GM18858 (cell line): ENCODE results near the gene CCDC149.

Experiments
- ATAC-seq: cut with Tn5 transposase; IDR thresholded peaks from one replicate; pipeline ENCODE4 v1.9.1; 2021; ENCODE audit not compliant: unreplicated experiment

The CCDC149 gene

DNA sequence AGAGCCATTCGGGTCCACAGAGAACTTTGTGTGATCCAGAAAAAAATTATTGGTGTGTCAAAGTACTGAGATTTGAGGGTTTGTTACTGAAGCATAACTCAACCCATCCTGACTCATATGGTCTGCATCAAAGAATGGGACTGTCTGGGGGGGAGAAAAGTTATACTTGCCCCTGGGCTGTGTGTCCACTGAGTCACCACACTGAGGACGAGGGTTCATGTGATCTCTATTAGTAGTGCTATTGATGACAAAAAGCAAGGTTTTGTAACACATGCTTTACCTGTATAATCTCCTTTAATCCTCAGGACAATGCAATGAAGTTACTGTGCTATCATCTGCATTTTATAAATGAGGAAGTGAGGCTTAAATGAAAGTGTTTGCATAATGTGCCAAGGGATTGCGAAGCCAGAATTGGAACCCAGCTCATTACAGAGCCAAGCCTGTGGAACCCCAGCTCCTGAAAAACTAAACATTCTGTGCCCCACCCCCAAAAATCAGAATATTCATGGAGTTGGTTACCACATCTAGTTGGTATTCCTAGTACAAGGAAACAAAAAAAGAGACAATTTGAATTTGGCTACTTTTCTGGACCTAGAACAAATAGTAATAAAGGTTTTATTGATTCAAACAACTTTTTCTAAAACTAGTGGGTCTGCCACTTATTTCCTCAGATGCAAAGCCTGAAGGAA lies 31.2 kb downstream of the CCDC149 start:
- ATAC-seq = no peak

- no peak for ATAC-seq
These were observed 32.7 kb downstream of the CCDC149 start for GRCh38 chr4:24880186-24880585.

GRCh38 chr4:24878636-24879016 lies 34.2 kb downstream of the CCDC149 start:
- no peak for ATAC-seq

DNA sequence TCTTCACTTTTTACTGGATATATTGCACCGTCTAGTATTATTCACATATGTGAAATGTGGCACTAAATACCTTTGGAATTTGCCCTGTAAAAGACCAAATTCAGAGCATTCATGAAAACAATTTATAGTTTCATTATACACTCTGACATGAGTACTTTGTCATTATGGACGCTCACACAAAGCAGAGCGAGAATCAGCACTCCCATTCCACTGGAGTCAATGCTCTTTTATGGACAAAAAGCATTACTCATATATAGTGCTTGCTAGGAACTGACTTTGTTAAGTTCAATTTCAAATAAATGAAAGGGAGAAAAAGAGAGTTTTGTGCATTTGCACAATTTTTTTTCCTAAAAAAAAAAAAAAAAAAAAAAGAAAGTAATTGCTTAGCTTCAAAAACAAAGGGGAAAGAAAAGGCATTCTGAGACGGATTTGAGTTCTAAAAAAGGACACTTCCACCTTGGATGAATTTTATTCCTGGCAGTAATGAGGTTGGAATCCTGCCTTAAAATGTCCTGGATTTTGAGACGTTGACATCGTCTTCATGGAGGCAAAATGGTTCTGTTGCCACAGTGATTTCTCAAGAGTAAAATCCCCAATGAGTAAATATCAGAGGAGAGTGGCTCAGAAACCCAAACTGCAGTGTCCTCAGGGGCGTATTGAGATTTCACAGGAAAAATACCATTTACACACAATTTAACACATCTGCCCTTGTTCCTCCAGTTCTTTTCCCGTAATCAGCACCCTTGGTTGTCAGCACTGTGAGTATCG lies 34.8 kb downstream of the CCDC149 start:
- ATAC-seq = no peak

- no peak for ATAC-seq
These were observed 36.4 kb downstream of the CCDC149 start for GRCh38 chr4:24876431-24876830.

DNA sequence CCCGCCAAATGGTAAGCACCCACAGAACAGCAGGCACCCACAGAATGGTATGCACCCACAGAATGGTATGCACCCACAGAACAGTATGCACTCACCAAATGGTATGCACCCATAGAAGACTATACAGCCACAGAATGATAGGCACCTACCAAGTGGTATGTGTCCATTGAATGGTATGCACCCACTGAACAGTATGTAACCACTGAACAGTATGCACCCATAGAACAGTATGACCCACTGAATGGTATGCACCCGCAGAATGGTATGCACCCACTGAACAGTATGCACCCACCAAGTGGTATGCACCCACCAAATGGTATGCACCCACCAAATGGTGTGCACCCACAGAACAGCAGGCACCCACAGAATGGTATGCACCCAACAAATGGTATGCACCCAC lies 40.1 kb downstream of the CCDC149 start:
- ATAC-seq = no peak

GRCh38 chr4:24871210-24871609 lies 41.6 kb downstream of the CCDC149 start:
- ATAC-seq = no peak

GRCh38 chr4:24867766-24868296 lies 45.0 kb downstream of the CCDC149 start:
- ATAC-seq = no peak

DNA sequence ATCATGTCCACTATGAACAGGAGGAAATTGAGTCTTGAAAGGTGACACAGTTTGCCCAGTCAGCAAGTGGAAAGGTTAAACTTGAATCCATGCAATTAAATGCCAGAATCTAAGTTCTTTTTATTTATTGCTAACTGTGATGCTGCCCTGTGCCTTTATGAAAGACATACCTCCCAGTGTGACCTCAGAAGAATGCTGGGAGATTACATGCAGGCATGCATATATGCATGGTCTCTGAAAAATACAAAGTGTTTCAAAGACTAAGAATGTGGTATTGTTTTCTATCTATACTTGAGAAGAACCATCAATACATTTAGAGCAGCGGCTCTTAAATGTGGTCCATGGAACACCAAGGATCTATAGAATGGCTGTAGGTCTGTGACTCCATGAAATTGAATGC lies 45.6 kb downstream of the CCDC149 start:
- no peak for ATAC-seq

- no peak for ATAC-seq
These were observed 47.4 kb downstream of the CCDC149 start for GRCh38 chr4:24865401-24865800.

DNA sequence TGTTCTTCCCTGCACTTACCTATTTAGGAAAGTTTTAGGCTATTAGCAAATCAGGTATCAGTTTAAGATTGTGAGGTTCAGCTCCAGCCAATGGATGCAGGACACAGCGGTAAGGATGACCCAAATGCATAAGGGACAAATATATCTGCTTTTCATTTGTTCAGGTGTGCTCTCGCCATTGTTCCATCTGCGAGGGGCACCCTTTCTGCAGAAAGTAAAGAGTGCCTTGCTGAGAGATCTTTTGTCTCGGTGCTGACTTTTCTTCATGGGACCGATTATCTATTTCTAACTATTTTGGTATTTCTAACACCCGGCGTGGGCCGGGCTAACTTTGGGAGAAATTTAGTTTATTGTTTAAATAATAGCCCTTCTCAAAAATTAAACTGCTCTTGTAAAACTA lies 49.0 kb downstream of the CCDC149 start:
- no peak for ATAC-seq

- peak; percentile 44 for ATAC-seq
These were observed 50.6 kb downstream of the CCDC149 start for GRCh38 chr4:24862073-24862751.

DNA sequence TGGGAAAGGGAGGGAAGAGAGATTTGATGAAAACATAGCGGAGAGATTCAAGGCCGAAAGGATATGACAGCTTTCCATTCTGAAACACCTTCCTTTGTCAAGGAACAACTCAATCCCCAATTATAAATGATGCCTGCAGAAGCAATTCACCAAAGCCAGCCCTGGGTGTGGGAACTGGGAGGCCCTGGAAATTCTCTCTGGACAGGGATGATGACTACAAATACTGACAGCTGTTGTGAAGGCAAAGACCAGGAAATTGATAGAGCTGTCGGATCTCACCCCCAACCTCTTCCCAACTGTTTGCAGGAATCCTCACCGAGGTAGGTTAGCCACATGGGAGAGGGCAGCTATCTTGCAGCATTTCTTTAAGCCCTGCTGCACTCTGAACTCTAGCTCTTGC lies 54.3 kb downstream of the CCDC149 start:
- no peak for ATAC-seq

- no peak for ATAC-seq
These were observed 54.8 kb downstream of the CCDC149 start for GRCh38 chr4:24858026-24858425.

DNA sequence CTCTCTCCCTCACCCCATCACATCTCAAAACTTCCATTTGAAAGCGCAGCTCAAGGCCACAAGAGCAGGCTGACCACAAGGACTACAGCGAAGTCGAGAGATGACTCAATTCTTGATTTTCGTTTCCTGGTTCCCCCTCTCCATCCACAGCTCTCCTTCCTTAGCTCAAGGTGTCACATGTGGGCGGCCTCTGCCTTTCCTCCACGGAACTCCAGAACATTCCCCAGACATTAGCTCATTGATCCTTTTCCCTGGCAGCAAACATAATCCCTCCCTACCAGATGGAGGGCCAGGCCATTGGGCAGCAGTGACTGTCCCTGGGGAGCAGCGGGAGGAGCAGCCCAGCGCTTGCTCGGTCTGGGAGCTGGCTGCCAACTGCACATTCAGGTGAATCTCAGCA lies 56.3 kb downstream of the CCDC149 start:
- peak; percentile 93 for ATAC-seq

DNA sequence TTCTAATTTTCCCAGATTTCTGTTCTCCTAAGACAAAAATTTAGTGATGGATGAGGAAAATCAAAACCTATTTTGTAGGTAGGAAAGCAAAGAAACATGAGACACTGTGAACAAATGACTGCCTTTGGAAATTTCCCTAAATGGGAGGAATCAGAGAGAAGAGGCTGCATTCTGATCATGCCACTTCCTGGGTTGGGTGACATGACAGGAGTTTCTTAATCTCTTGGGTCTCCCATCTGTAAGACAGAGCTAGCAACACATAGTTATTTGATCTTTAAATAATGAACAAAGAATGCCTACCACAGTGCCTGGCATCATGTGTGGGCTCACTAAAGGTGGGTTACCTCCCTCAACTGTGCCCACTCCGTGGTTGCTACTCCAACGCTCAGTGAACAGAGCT lies 57.1 kb downstream of the CCDC149 start:
- no peak for ATAC-seq

DNA sequence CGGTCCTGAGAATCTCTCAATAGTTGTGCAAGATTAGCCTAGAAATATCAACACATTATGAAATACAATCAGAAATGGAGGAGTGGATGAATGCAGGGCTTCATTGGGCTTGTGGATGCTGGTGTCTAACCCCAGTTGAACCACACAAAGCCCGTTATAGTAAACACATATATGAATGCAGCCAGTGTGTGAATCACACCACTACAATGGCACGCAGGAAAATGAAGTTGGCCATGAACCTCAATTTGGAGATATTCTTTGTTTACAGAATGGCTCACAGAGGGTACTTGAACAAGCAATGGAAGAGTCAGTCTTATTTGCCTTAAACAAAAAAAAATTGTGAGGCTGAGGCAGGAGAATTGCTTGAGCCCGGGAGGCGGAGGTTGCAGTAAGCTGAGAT lies 59.7 kb downstream of the CCDC149 start:
- ATAC-seq = no peak

GRCh38 chr4:24850674-24851073 lies 62.2 kb downstream of the CCDC149 start:
- ATAC-seq = no peak

DNA sequence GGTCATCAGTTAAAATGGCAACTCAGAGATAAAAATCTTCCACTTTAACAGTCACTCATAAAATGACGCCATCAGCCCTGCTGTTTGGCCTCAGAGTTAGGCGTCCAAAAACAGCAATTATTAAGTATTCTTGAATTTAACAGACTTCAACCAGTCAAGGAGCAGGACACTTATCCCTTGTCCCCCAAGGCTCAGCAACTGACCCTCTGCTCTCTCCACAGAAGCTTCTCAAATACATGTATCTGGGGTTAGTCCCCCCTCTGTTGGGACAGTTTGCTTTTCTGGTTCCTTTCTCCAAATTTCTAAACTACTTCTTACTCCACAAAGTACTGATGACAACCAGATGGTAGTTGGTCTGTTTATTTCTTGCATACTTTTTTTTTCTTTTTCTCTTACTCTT lies 63.1 kb downstream of the CCDC149 start:
- ATAC-seq = no peak

- ATAC-seq = no peak
These were observed 63.5 kb downstream of the CCDC149 start for GRCh38 chr4:24849351-24849750.

GRCh38 chr4:24846716-24847115 lies 66.1 kb downstream of the CCDC149 start:
- no peak for ATAC-seq

- no peak for ATAC-seq
These were observed 66.9 kb downstream of the CCDC149 start for GRCh38 chr4:24845902-24846301.
